Adrenal gland (tissue), 12 donors: ENCODE data around the gene FOCAD. TPM values are rescaled to one million over a fixed set of nuclear protein-coding genes. Genes with fewer than 3 reads are reported as not detected.

Experiments
- DNase-seq, 7 donors: peaks; one replicate each; pipeline ENCODE4 v3.0.0-alpha.2; 2019 to 2020
- H3K27ac ChIP-seq, 5 donors: fragments of 200-600 bp; sonication (generic) in 4 of 5; 1 replicate in 3 of 5; 2 replicates in 2 of 5; pipeline versions ENCODE4 v1.5.1 to v1.8.0; 2016 to 2020; ENCODE audit warnings: mild to moderate bottlenecking in 1 of 5
- H3K27me3 ChIP-seq: fragments of 200-600 bp; 2 replicates; pipeline ENCODE4 v1.8.0; 2021
- H3K36me3 ChIP-seq, 2 donors: fragments of 200-600 bp; replicated peaks in 1 of 2; 1 replicate in 1 of 2; 2 replicates in 1 of 2; pipeline versions ENCODE4 v1.5.1 to v1.8.0; 2018 to 2022
- H3K4me1 ChIP-seq, 2 donors: fragments of 200-600 bp; replicated peaks in 1 of 2; 1 replicate in 1 of 2; 2 replicates in 1 of 2; pipeline versions ENCODE4 v1.5.1 to v1.8.0; 2018 to 2021
- H3K4me3 ChIP-seq, 4 donors: fragments of 200-600 bp; sonication (generic) in 3 of 4; one replicate each; pipeline ENCODE4 v1.5.1; 2016 to 2018
- H3K9me3 ChIP-seq, 3 donors: fragments of 200-600 bp; sonication (generic) in 1 of 3; replicated peaks in 1 of 3; 1 replicate in 2 of 3; 2 replicates in 1 of 3; pipeline versions ENCODE4 v1.5.1 to v1.8.0; 2016 to 2021
- POLR2A ChIP-seq, 2 donors: fragments of 450-650 bp; IDR thresholded peaks; one replicate each; pipeline ENCODE4 v1.6.1; 2017; ENCODE audit warnings: antibody characterized with exemption in 2 of 2, mild to moderate bottlenecking in 2 of 2, moderate library complexity in 1 of 2
- whole genome bisulfite sequencing, 4 donors: extraction: QIAGEN DNeasy Blood & Tissue Kit in 2 of 4; methylation state at CpG; one replicate each; pipeline versions ENCODE4 v1.1.5 to v1.1.7; 2013 to 2017; 5-methylcytosine and 5-hydroxymethylcytosine counted together
- intact Hi-C, 2 donors: fragments of 100-400 bp; cut with DNase I; formaldehyde crosslinking; loops; one replicate each; pipeline versions ENCODE4 v1.14.1 to v1.15.0; 2022 to 2023
- polyA plus RNA-seq, 3 donors: library from polyadenylated mRNA; stranded (reverse); fragments of 200-250 nt in 2 of 3; fragments of 350-450 nt in 1 of 3; fragmentation: Illumina TruSeq in 1 of 3; extraction: RNeasy Lipid Tissue Mini Kit (QIAGEN cat#74804) in 1 of 3; gene quantifications; one replicate each; pipeline ENCODE4 v1.2.3, GENCODE V29; 2013 to 2014
- total RNA-seq, 9 donors: library from RNA; depleted of rRNA in 4 of 9; stranded (reverse); fragments of >200 nt in 4 of 9; fragments of 120-200 nt in 1 of 9; fragmentation: NEBNext Ultra II Directional in 1 of 9; extraction: Animal tissue kit (Norgen Biotek cat#: 25700) in 1 of 9; gene quantifications; one replicate each; pipeline versions ENCODE4 v1.1.0 to v1.2.4, GENCODE V29; 2013 to 2023
- TF ChIP-seq, protein P1 (sequence below), 6 experiments: fragments of 450-650 bp in 4 of 6; fragments of 200-600 bp in 2 of 6; sonication (generic) in 1 of 6; IDR thresholded peaks; 1 replicate in 5 of 6; 2 replicates in 1 of 6; pipeline versions ENCODE4 v1.5.1 to v1.8.0; 2016 to 2021; ENCODE audit warnings: antibody characterized with exemption in 6 of 6, mild to moderate bottlenecking in 2 of 6, moderate library complexity in 1 of 6
- donor health status: healthy with polysubstance abuse.
- donor health status: Bipolar disorder and iron deficiency.
- donor health status: DM: yes; HTN: yes; CAD: no.
- donor health status: DM: no; HTN: no; CAD: no.
- donor health status: DM: no; HTN: no; CAD: no.
- donor health status: DM: yes; HTN: yes; CAD: no.

Gene FOCAD
- total and polyA plus RNA-seq, 12 donors: 20.5 to 134 (median 59.7) TPM

- Histone ChIP-seq H3K4me1 (peaks cover 17 to 19% of the 10 kb centered on the region in 2 donors), H3K27me3 (no peaks in the 10 kb centered on the region), H3K9me3 (no peaks in the 10 kb centered on the region), H3K4me3 (no peak overlapping the region), H3K27ac (peak overlapping the region in 1 of 5 donors; percentile 13), H3K36me3 (no peaks in the 10 kb centered on the region)
- intact Hi-C loops: no loop called here
- WGBS, 4 donors: 44 to 62% (median 57%) methylated on average over 3 of the region's 3 CpGs
- DNase-seq: peak in 2 of 7 donors; percentile 17 to 21
- no peak for TF ChIP-seq POLR2A (IDR thresholded peaks at IDR 0.05)
- TF ChIP-seq, protein P1, sequence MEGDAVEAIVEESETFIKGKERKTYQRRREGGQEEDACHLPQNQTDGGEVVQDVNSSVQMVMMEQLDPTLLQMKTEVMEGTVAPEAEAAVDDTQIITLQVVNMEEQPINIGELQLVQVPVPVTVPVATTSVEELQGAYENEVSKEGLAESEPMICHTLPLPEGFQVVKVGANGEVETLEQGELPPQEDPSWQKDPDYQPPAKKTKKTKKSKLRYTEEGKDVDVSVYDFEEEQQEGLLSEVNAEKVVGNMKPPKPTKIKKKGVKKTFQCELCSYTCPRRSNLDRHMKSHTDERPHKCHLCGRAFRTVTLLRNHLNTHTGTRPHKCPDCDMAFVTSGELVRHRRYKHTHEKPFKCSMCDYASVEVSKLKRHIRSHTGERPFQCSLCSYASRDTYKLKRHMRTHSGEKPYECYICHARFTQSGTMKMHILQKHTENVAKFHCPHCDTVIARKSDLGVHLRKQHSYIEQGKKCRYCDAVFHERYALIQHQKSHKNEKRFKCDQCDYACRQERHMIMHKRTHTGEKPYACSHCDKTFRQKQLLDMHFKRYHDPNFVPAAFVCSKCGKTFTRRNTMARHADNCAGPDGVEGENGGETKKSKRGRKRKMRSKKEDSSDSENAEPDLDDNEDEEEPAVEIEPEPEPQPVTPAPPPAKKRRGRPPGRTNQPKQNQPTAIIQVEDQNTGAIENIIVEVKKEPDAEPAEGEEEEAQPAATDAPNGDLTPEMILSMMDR (IDR thresholded peaks at IDR 0.05): no peak
Observed at GRCh38 chr9:20837166-20837565, 153.1 kb downstream of the FOCAD start.

- H3K27ac ChIP-seq: no peak overlapping the region
- intact Hi-C loops: no loop called here
- no peak for TF ChIP-seq POLR2A (IDR thresholded peaks at IDR 0.05)
- TF ChIP-seq, protein P1 (IDR thresholded peaks at IDR 0.05): no peak
Observed at GRCh38 chr9:20838218-20838617, 154.2 kb downstream of the FOCAD start.

GRCh38 chr9:20844916-20845315 lies 160.9 kb downstream of the FOCAD start:
- WGBS, 4 donors: 88 to 94% (median 90%) methylated on average over 2 of the region's 2 CpGs
- DNase-seq: no peak
- H3K27ac ChIP-seq: no peak overlapping the region
- no peaks in the 10 kb centered on the region for H3K36me3 ChIP-seq
- no peaks in the 10 kb centered on the region for H3K9me3 ChIP-seq
- TF ChIP-seq POLR2A (IDR thresholded peaks at IDR 0.05): no peak
- TF ChIP-seq, protein P1 (IDR thresholded peaks at IDR 0.05): no peak
- H3K4me1 ChIP-seq: no peaks in the 10 kb centered on the region
- no peak overlapping the region for H3K4me3 ChIP-seq
- H3K27me3 ChIP-seq: no peaks in the 10 kb centered on the region
- intact Hi-C loops: no loop called here

More at GRCh38 chr9:20838218-20838617, 154.2 kb downstream of the FOCAD start:
- H3K9me3 ChIP-seq: no peaks in the 10 kb centered on the region
- H3K4me3 ChIP-seq: no peak overlapping the region
- DNase-seq: no peak
- WGBS, 4 donors: 32 to 67% (median 57%) methylated on average over 1 of the region's 1 CpG
- H3K4me1 ChIP-seq: peaks cover 17 to 19% of the 10 kb centered on the region in 2 donors
- H3K36me3 ChIP-seq: no peaks in the 10 kb centered on the region
- H3K27me3 ChIP-seq: no peaks in the 10 kb centered on the region

- Histone ChIP-seq H3K36me3 (no peaks in the 10 kb centered on the region), H3K4me1 (no peaks in the 10 kb centered on the region), H3K9me3 (no peaks in the 10 kb centered on the region), H3K27ac (no peak overlapping the region), H3K4me3 (no peak overlapping the region), H3K27me3 (no peaks in the 10 kb centered on the region)
- DNase-seq: no peak
- intact Hi-C loops: no loop called here
- WGBS, 4 donors: 63 to 75% (median 69%) methylated on average over 2 of the region's 2 CpGs
- no peak for TF ChIP-seq POLR2A (IDR thresholded peaks at IDR 0.05)
- TF ChIP-seq, protein P1 (IDR thresholded peaks at IDR 0.05): no peak
Observed at GRCh38 chr9:20848490-20848889, 164.4 kb downstream of the FOCAD start.
